ENCODE results near the gene FUCA1. TPM values are rescaled to one million over a fixed set of nuclear protein-coding genes. Genes with fewer than 3 reads are reported as not detected.
"Not testable (repeated sequence)": the region's sequence is repeated elsewhere in the genome, so short reads cannot be mapped to it uniquely, and the experiment has no call there.

The FUCA1 gene
- total RNA-seq, 4 donors from 2014 or later, result 10.1 to 32.2 (median 17.5) TPM

DNA sequence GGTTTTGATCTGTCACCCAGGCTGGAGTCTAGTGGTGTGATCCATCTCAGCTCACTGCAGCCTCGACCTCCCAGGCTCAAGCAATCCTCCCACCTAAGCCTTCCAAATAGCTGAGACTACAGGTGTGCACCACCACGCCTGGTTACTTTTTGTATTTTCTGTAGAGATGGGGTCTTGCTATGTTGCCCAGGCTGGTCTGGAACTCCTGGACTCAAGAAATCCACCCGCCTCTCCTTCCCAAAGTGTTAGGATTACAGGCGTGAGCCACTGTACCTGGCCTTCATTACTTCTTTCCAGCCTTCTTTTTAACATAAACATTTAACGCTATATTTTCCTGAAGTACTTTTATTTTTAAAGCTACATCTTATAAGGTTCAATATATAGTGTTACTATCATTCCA lies 24.4 kb downstream of the FUCA1 start:
- Histone ChIP-seq H3K4me3 (no peak overlapping the region), H3K4me1 (peaks cover 0 to 5% (median 0%) of the 10 kb centered on the region in 3 donors), H3K27ac (no peak overlapping the region), H3K36me3 (peaks cover 5 to 43% (median 14%) of the 10 kb centered on the region in 3 donors), H3K27me3 (no peaks in the 10 kb centered on the region), H3K9me3 (no peaks in the 10 kb centered on the region)
- no peak for TF ChIP-seq POLR2A (IDR thresholded peaks at IDR 0.05)
- TF ChIP-seq, protein P1, sequence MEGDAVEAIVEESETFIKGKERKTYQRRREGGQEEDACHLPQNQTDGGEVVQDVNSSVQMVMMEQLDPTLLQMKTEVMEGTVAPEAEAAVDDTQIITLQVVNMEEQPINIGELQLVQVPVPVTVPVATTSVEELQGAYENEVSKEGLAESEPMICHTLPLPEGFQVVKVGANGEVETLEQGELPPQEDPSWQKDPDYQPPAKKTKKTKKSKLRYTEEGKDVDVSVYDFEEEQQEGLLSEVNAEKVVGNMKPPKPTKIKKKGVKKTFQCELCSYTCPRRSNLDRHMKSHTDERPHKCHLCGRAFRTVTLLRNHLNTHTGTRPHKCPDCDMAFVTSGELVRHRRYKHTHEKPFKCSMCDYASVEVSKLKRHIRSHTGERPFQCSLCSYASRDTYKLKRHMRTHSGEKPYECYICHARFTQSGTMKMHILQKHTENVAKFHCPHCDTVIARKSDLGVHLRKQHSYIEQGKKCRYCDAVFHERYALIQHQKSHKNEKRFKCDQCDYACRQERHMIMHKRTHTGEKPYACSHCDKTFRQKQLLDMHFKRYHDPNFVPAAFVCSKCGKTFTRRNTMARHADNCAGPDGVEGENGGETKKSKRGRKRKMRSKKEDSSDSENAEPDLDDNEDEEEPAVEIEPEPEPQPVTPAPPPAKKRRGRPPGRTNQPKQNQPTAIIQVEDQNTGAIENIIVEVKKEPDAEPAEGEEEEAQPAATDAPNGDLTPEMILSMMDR (IDR thresholded peaks at IDR 0.05), result no peak
- WGBS, 2 donors, result 91% methylated on average over 5 of the region's 5 CpGs
- intact Hi-C loops (cut with DNase I), result no loop called here
- no peak for DNase-seq

DNA sequence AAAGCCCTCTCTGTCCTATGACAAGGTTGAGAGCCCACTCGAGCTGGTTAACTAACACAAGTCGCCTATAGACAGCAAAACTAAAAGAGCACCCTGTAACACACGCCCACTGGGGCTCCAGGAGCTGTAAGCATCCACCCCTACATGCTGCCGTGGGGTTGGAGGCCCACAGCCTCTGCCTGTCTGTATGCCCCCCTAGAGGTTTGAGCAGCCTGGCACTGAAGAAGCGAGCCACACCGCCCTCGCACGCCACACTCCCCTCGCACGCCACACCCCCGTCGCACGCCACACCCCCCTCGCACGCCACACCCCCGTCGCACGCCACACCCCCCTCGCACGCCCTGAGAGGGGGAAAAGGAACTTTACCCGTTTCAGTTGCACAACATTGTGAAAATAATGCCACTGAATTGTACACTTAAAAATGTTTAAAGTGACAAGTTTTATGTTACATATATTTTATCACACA lies 29.7 kb downstream of the FUCA1 start:
- Histone ChIP-seq H3K9me3 (no peaks in the 10 kb centered on the region), H3K27me3 (peaks cover 0 to 6% (median 1%) of the 10 kb centered on the region in 4 donors), H3K4me3 (peak overlapping the region; percentile 4 to 61 (median 42)), H3K27ac (no peak overlapping the region), H3K36me3 (no peaks in the 10 kb centered on the region), H3K4me1 (peaks cover 6 to 15% (median 6%) of the 10 kb centered on the region in 3 donors)
- TF ChIP-seq POLR2A (IDR thresholded peaks at IDR 0.05), result no peak
- TF ChIP-seq, protein P1 (IDR thresholded peaks at IDR 0.05), result no peak
- 0% methylated on average over 6 to 8 of the region's 21 CpGs for WGBS, 2 donors
- intact Hi-C loops (cut with DNase I), result no loop called here
- peak; percentile 16 for DNase-seq

DNA sequence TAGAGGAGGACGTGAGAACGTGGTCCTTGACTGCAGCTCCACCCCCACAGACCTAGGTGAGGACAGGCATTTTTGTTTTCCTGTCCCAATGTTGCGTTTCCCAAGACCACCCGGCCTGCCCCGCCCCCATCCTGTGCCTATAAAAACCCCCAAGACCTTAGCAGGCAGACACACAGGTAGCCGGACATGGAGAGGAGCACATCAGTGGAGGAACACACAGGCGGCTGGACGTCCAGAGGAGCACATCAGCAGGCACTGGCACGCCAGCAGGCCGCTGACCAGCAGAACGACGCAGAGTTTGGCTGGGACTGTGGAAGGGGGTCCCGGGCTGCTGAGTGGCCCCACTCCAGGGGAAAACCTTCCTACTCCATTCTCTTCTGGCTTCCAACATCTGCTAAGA lies 30.2 kb downstream of the FUCA1 start:
- intact Hi-C loops (cut with DNase I), result no loop called here
- Histone ChIP-seq H3K27me3 (peaks cover 0 to 6% (median 1%) of the 10 kb centered on the region in 4 donors), H3K27ac (no peak overlapping the region), H3K4me1 (peaks cover 6 to 15% (median 6%) of the 10 kb centered on the region in 3 donors), H3K4me3 (peak overlapping the region; percentile 4 to 61 (median 42)), H3K36me3 (no peaks in the 10 kb centered on the region), H3K9me3 (no peaks in the 10 kb centered on the region)
- 16 to 28% methylated on average over 6 to 7 of the region's 13 CpGs for WGBS, 2 donors
- DNase-seq, result no peak
- TF ChIP-seq, protein P1 (IDR thresholded peaks at IDR 0.05), result no peak
- TF ChIP-seq POLR2A (IDR thresholded peaks at IDR 0.05), result no peak

DNA sequence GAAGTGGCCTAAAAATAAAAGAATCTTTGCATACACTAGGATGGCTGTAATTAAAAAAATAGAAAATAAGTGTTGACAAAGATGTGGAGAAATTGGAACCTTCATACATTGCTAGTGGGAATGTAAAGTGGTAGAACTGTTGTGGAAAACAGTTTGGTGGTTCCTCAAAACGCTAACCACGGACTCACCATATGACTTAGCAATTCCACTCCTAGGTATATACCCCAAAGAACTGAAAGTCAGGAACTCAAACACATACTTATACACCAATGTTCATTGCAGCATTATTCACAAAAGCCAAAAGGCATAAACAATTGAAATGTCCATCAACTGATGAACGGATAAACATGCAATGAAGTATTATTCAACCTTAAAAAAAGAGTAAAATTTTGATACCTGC lies 32.1 kb downstream of the FUCA1 start:
- intact Hi-C loops (cut with DNase I), result no loop called here
- no peaks in the 10 kb centered on the region for H3K36me3 ChIP-seq
- WGBS, 2 donors, result 59 to 79% methylated on average over 3 of the region's 3 CpGs
- H3K9me3 ChIP-seq, result no peaks in the 10 kb centered on the region
- DNase-seq, result no peak
- peaks cover 6 to 15% (median 6%) of the 10 kb centered on the region in 3 donors for H3K4me1 ChIP-seq
- H3K27me3 ChIP-seq, result peaks cover 0 to 6% (median 1%) of the 10 kb centered on the region in 4 donors
- no peak overlapping the region for H3K27ac ChIP-seq
- H3K4me3 ChIP-seq, result no peak overlapping the region
- TF ChIP-seq POLR2A (IDR thresholded peaks at IDR 0.05), result no peak
- TF ChIP-seq, protein P1 (IDR thresholded peaks at IDR 0.05), result no peak

DNA sequence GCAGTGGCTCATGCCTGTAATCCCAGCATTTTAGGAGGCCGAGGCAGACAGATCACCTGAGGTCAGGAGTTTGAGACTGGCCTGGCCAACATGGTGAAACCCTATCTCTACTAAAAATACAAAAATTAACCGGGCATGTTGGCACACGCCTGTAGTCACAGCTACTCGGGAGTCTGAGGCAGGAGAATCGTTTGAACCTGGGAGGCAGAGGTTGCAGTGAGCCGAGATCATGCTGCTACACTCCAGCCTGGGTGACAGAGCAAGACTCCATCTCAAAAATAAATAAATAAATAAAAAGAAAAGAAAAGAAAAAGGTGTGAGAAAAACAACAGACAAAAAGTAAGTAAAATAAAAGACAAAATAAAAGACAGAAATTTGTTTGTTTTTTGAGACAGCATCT lies 33.9 kb downstream of the FUCA1 start:
- intact Hi-C loops (cut with DNase I); H3K4me3 ChIP-seq; H3K27me3 ChIP-seq; H3K9me3 ChIP-seq; H3K36me3 ChIP-seq; H3K27ac ChIP-seq; DNase-seq: not testable (repeated sequence)
- 47 to 64% methylated on average over 6 of the region's 6 CpGs for WGBS, 2 donors
- peaks cover 6 to 15% (median 6%) of the 10 kb centered on the region in 3 donors for H3K4me1 ChIP-seq

DNA sequence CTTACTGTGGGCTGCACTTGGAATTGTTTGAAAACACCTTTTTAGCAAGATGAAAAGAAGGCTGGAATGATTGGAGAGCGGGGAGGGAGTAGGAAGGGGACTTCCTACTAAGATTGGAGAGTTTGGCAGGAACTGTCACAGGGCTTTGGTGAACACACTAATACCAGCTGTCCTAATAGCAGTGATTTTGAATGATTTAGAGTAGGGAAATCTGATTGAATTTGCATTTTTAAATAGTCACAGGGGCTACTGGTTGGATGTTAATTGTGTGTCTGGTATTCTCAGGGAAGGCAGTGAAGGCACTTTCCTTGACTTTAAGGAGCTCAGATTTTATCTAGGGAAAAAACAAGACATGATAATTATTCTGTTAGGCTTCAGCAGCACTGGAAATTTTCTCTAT lies 40.4 kb downstream of the FUCA1 start:
- TF ChIP-seq POLR2A (IDR thresholded peaks at IDR 0.05), result no peak
- TF ChIP-seq, protein P1 (IDR thresholded peaks at IDR 0.05), result no peak
- H3K9me3 ChIP-seq, result no peaks in the 10 kb centered on the region
- H3K4me1 ChIP-seq, result peaks cover 0 to 23% (median 3%) of the 10 kb centered on the region in 3 donors
- whole genome bisulfite sequencing, 2 donors, result 61 to 67% methylated on average over 1 of the region's 1 CpG
- no peak overlapping the region for H3K27ac ChIP-seq
- no peaks in the 10 kb centered on the region for H3K36me3 ChIP-seq
- H3K4me3 ChIP-seq, result no peak overlapping the region
- intact Hi-C loops (cut with DNase I), result no loop called here
- no peaks in the 10 kb centered on the region for H3K27me3 ChIP-seq
- DNase-seq, result no peak

DNA sequence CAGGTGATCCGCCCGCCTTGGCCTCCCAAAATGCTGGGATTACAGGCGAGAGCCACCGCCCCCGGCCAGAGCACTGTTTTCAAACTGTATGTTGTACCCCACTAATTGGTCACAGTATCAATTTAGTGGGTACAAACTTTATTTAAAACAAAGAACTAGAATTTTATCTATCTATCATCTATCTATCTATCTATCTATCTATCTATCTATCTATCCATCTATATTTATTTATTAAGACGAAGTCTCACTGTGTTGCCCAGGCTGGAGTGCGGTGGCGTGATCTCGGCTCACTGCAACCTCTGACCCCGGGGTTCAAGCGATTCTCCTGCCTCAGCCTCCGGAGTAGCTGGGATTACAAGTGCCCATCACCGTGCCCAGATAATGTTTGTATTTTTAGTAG lies 41.5 kb downstream of the FUCA1 start:
- H3K9me3 ChIP-seq; H3K4me3 ChIP-seq; H3K36me3 ChIP-seq; H3K27ac ChIP-seq; DNase-seq; intact Hi-C loops (cut with DNase I); H3K27me3 ChIP-seq: not testable (repeated sequence)
- 90 to 92% methylated on average over 10 to 13 of the region's 13 CpGs for WGBS, 2 donors
- peaks cover 0 to 23% (median 3%) of the 10 kb centered on the region in 3 donors for H3K4me1 ChIP-seq
